Calu3 (cell line): ENCODE measurements around the gene FRMPD4. TPM values are rescaled to one million over a fixed set of nuclear protein-coding genes. Genes with fewer than 3 reads are reported as not detected.

Source experiments
- BruUV-seq: library from RNA; stranded (reverse); fragments of 400-500 nt; replicated peaks from 2 replicates; lab custom pipeline; 2021; lab: Mats Ljungman, UMichigan
- CTCF ChIA-PET: fragments of 300-600 bp; sonication (Branson Sonifier 250); formaldehyde crosslinking; loops from one replicate; lab custom pipeline; 2022; ENCODE audit warnings: antibody characterized with exemption; lab: Charles Lee
- DNase-seq: peaks from one replicate; pipeline ENCODE4 v3.0.0; 2022
- H3K27ac Mint-ChIP-seq: one replicate; pipeline ENCODE4 v1.8.0; 2022; ENCODE audit warnings: mixed read lengths; ENCODE audit not compliant: unreplicated experiment
- H3K27me3 Mint-ChIP-seq: one replicate; pipeline ENCODE4 v1.8.0; 2022; ENCODE audit warnings: mixed read lengths; ENCODE audit not compliant: unreplicated experiment
- H3K36me3 Mint-ChIP-seq: one replicate; pipeline ENCODE4 v1.8.0; 2022; ENCODE audit warnings: mild to moderate bottlenecking, moderate library complexity, mixed read lengths; ENCODE audit not compliant: insufficient read depth, unreplicated experiment
- H3K4me1 Mint-ChIP-seq: one replicate; pipeline ENCODE4 v1.8.0; 2022; ENCODE audit warnings: mild to moderate bottlenecking, low read depth, mixed read lengths; ENCODE audit not compliant: unreplicated experiment
- H3K4me3 Mint-ChIP-seq: one replicate; pipeline ENCODE4 v1.8.0; 2022; ENCODE audit warnings: mild to moderate bottlenecking, low read depth, moderate library complexity, mixed read lengths; ENCODE audit not compliant: unreplicated experiment
- H3K9me3 Mint-ChIP-seq: one replicate; pipeline ENCODE4 v1.8.0; 2022; ENCODE audit warnings: low read depth, mixed read lengths; ENCODE audit not compliant: unreplicated experiment
- intact Hi-C: fragments of 100-400 bp; cut with micrococcal nuclease; formaldehyde crosslinking; loops from one replicate; pipeline ENCODE4 v1.10.0; 2022; ENCODE audit not compliant: unreplicated experiment
- total RNA-seq: library from RNA; stranded (reverse); gene quantifications from 2 replicates; pipeline ENCODE4 v1.2.3, GENCODE V29; 2022
- TF ChIP-seq, protein P1 (sequence below): fragments of 200-600 bp; IDR thresholded peaks from one replicate; pipeline ENCODE4 v1.8.0; 2022; ENCODE audit warnings: antibody characterized with exemption; ENCODE audit not compliant: unreplicated experiment

FRMPD4 gene
- total RNA-seq, 1 experiment from 2014 or later, result not detected

DNA sequence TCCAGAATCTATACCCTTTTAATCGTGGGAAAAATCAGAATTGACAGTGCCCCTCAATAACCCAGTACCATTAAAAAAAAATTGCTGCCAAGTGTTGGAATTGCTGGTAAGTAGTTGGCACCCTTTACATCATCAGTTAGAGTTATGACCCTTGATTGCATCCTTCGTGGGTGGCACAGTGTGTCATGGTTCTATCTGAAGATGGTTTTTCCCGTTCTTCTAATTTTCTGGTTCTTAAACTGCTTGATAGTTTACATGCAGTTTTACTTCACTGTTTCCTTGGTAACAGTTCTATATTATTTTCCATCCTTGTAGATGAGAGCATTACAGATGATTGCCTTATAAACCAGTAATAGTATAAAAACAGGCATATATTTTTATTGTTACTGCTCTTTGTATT, 3.2 kb downstream of the FRMPD4 start:
- H3K27me3 Mint-ChIP-seq, result peaks cover 12% of the 10 kb centered on the region

DNA sequence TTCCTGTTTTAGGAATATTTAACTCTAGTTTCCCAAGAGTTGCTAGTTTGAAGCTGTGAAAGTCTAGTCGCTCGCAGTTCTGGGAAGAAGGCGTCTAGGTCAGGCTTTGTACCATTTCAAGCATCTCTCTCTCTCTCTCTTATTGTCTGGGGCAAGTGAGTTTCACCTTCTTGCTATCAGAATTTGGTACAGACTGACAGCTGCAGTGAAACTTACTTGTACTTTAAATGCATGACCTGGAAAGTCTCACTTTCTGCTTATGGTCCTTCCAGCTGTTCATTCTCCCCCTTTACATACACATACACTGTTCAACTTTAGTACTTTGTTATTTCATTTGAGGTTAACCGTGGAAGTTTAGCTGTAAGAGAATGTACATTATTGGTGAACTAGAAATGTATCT, 4.4 kb downstream of the FRMPD4 start:
- Mint-ChIP-seq H3K4me1 (no peaks in the 10 kb centered on the region), H3K4me3 (no peak overlapping the region), H3K27ac (no peak overlapping the region), H3K27me3 (peaks cover 5% of the 10 kb centered on the region), H3K36me3 (no peaks in the 10 kb centered on the region), H3K9me3 (no peaks in the 10 kb centered on the region)
- CTCF ChIA-PET, result no interaction called here
- intact Hi-C loops, result no loop called here
- no peak for DNase-seq
- no TSS peak for BruUV-seq
- TF ChIP-seq, protein P1, sequence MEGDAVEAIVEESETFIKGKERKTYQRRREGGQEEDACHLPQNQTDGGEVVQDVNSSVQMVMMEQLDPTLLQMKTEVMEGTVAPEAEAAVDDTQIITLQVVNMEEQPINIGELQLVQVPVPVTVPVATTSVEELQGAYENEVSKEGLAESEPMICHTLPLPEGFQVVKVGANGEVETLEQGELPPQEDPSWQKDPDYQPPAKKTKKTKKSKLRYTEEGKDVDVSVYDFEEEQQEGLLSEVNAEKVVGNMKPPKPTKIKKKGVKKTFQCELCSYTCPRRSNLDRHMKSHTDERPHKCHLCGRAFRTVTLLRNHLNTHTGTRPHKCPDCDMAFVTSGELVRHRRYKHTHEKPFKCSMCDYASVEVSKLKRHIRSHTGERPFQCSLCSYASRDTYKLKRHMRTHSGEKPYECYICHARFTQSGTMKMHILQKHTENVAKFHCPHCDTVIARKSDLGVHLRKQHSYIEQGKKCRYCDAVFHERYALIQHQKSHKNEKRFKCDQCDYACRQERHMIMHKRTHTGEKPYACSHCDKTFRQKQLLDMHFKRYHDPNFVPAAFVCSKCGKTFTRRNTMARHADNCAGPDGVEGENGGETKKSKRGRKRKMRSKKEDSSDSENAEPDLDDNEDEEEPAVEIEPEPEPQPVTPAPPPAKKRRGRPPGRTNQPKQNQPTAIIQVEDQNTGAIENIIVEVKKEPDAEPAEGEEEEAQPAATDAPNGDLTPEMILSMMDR, result no peak

More for the DNA sequence above, 3.2 kb downstream of the FRMPD4 start:
- no peak for DNase-seq
- Mint-ChIP-seq H3K4me1 (no peaks in the 10 kb centered on the region), H3K27ac (no peak overlapping the region), H3K4me3 (no peak overlapping the region), H3K9me3 (no peaks in the 10 kb centered on the region), H3K36me3 (no peaks in the 10 kb centered on the region)
- intact Hi-C loops, result no loop called here
- TF ChIP-seq, protein P1, result no peak
- CTCF ChIA-PET, result no interaction called here
- no TSS peak for BruUV-seq

DNA sequence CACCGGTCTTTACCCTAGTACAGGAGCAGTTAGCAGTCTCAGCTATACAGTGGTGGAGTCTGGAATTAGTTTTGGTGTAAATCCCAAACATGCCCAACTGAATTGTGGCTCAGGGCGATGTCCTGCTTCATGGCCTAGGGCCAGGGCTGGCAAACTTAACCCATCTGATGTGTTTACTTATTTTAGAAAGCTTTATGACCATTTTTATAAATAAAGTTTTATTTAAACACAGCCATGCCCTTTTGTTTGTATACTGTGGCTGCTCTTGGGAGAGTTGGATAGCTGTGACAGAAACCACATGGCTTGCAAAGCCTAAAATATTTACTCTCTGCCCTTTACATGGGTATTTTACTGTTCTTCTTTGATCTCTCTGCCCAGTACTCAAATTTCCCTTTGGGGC, 7.1 kb downstream of the FRMPD4 start:
- H3K4me3 Mint-ChIP-seq, result no peak overlapping the region
- intact Hi-C loops, result no loop called here
- H3K27me3 Mint-ChIP-seq, result no peaks in the 10 kb centered on the region
- H3K9me3 Mint-ChIP-seq, result no peaks in the 10 kb centered on the region
- no peaks in the 10 kb centered on the region for H3K36me3 Mint-ChIP-seq
- no peak for DNase-seq
- H3K4me1 Mint-ChIP-seq, result no peaks in the 10 kb centered on the region
- BruUV-seq, result no TSS peak
- TF ChIP-seq, protein P1, result no peak
- CTCF ChIA-PET, result no interaction called here
- H3K27ac Mint-ChIP-seq, result no peak overlapping the region

- DNase-seq, result no peak
- Mint-ChIP-seq H3K4me3 (no peak overlapping the region), H3K27ac (no peak overlapping the region), H3K36me3 (no peaks in the 10 kb centered on the region), H3K27me3 (no peaks in the 10 kb centered on the region), H3K4me1 (no peaks in the 10 kb centered on the region), H3K9me3 (no peaks in the 10 kb centered on the region)
- BruUV-seq, result no TSS peak
- CTCF ChIA-PET, result interaction anchor here (1.0 kb wide), 1 partner anchor 13 kb away, joined by 3 read pairs; no protein-coding TSS in a partner anchor
- TF ChIP-seq, protein P1, result no peak
- intact Hi-C loops, result no loop called here
Measured at GRCh38 chrX:12149670-12150407, 11.6 kb downstream of the FRMPD4 start.
